NCI-H2171 treated with DMSO at 0.1 percent for 48 hours (cell line): ENCODE data around the gene PITPNC1.
"Not testable (repeated sequence)": the region's sequence is repeated elsewhere in the genome, so short reads cannot be mapped to it uniquely, and the experiment has no call there.

ENCODE experiments used
- DNase-seq: peaks from one replicate; lab custom pipeline; 2025; lab: John Stamatoyannopoulos, UW

Gene PITPNC1

GRCh38 chr17:67516571-67516970, 139.5 kb downstream of the PITPNC1 start:
- DNase-seq: not testable (repeated sequence)

GRCh38 chr17:67517325-67517724, 140.2 kb downstream of the PITPNC1 start:
- DNase-seq: no peak

DNA sequence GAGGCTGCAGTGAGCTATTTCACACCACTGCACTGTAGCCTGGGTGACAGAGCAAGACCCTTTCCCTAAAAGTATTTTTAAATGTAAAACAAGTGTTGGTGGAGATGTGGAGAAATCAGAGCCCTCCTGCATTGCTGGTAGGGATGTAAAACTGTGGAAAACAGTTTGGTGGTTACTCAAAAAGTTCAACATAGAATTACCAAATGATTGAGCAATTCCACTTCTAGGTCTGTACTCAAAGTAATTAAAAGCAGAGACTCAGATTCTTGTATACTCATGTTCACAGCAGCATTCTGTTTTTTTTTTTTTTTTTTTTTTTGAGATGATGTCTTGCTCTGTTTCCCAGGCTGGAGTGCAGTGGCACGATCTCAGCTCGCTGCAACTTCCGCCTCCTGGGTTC, 141.8 kb downstream of the PITPNC1 start:
- no peak for DNase-seq

GRCh38 chr17:67519801-67520251, 142.7 kb downstream of the PITPNC1 start:
- no peak for DNase-seq

- no peak for DNase-seq
These were observed 143.3 kb downstream of the PITPNC1 start for GRCh38 chr17:67520252-67520906.

GRCh38 chr17:67520916-67521774, 144.1 kb downstream of the PITPNC1 start:
- DNase-seq: no peak

- DNase-seq: no peak
These were observed 144.6 kb downstream of the PITPNC1 start for GRCh38 chr17:67521775-67522069.

- no peak for DNase-seq
These were observed 146.0 kb downstream of the PITPNC1 start for GRCh38 chr17:67523101-67523500.

- DNase-seq: no peak
These were observed 148.4 kb downstream of the PITPNC1 start for GRCh38 chr17:67525239-67526135.

DNA sequence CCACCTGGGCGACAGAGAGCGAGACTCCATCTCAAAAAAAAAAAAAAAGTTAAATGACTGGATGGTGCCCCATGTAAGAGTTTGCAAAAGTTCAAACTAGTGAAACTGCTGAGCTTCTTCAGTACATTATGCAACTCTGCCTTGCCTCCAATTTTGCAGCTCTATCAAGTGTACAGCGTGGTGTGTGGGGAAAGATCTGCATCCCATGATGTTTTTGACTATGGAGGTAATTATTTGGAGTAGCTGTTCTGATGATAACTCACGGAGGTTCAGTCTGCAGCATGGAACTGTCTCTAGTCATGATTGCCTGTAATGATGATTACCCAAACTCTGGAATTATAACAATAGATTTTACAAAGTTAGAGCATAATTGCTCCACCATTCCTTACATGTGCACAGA, 149.6 kb downstream of the PITPNC1 start:
- DNase-seq: no peak

DNA sequence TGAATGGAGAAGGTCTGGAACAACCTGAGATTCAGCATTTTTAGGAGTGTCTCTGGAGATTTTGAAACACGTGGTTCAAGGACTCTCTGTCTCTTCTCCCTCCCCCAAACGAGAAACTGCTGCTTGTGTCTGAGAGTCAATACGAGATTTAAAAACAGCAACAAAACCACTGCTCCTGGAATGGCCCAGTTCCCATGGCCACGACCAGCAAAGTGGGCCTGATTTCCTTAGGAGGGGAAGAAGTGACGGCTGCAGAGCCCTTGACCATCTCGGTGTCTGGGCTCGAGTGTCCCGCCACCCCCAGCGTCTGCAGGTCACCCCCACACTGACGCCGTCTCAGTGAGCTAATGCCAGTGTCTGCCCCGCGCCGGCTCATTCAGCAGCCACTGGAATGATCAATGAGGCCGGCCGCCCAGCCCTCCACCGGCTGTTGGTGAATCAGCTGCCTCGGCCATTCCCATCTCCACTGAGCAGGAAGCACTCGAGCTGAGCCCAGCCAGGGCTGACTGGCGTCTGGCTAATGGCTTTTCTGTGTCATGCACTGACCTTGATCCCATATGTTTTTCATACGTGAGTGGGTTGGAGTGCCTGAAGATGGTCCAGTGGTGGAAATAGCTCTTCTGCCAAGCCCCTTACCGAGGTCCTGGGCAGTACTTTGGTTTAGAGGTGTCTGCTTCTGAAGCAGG, 151.8 kb downstream of the PITPNC1 start:
- DNase-seq: no peak

- no peak for DNase-seq
These were observed 154.2 kb downstream of the PITPNC1 start for GRCh38 chr17:67531291-67531690.

- peak; percentile 30 for DNase-seq
These were observed 155.3 kb downstream of the PITPNC1 start for GRCh38 chr17:67532326-67532871.

GRCh38 chr17:67534941-67535340, 157.9 kb downstream of the PITPNC1 start:
- DNase-seq: no peak

GRCh38 chr17:67542219-67543114, 165.4 kb downstream of the PITPNC1 start:
- no peak for DNase-seq

DNA sequence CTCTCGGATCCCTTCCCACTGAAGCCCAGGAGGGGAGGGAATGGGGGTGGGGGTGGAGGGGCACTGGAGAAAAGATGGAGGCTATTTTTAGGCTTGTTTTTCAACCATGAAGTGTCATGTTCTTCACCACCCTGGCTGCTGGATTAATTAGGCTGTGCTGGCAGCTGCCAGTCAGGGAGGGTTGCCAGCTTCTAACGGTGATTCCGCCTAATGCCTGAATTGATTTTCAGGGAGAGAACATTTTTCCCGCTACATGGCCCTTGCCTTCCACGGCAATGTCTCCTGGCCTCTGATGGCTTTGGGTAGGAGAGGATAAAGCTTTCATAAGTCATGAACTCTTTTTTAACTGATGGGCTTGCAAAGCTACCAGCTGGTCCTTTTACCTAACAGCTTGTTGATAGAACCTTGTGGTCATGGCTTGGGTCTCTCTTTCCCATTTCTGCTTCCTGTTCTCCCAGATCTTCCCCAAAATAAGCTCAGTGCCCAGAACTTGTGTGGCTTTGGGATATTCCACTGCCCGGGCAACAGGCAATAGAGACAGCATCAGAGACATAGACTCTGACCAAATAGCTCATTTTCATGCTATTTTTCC, 167.4 kb downstream of the PITPNC1 start:
- peak; percentile 88 for DNase-seq

- no peak for DNase-seq
These were observed 169.8 kb downstream of the PITPNC1 start for GRCh38 chr17:67546578-67547527.

GRCh38 chr17:67548693-67549092, 171.6 kb downstream of the PITPNC1 start:
- no peak for DNase-seq

DNA sequence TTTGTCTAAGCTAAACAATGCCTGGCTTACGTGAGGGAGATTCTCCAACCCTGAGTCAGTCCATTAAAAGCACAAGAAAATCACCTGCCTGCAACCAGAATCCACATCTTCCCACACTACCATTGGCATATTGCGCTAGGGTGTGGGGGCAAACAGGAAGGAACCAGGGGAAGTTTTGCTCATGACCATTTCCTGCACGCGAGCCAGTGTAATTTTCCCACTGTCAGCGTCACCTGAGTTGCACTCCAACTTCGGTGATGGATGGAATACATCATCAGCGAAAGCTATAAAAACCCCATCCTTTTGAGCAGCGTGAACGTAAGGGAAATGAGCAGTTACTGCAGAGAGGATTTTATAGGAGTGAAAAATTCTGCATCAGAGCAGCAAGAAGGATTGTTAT, 172.7 kb downstream of the PITPNC1 start:
- no peak for DNase-seq
